ENCODE results near the gene PLCH1. TPM values are rescaled to one million over a fixed set of nuclear protein-coding genes. Genes with fewer than 3 reads are reported as not detected.

The PLCH1 gene
- total RNA-seq, 1 experiment from 2014 or later: 12.8 TPM

GRCh38 chr3:155747946-155748290 lies 3.0 kb upstream of the PLCH1 start:
- no peak for DNase-seq (ENCODE audit: low spot score)
- in situ Hi-C loops (cut with HindIII; ENCODE audit: low sequenced_read_pairs): no loop called here

- in situ Hi-C loops (cut with HindIII; ENCODE audit: low sequenced_read_pairs): no loop called here
- DNase-seq (ENCODE audit: low spot score): no peak
These were observed 2.5 kb upstream of the PLCH1 start for GRCh38 chr3:155747286-155747945.

GRCh38 chr3:155746703-155747102 lies 1.8 kb upstream of the PLCH1 start:
- DNase-seq (ENCODE audit: low spot score): no peak

GRCh38 chr3:155745795-155746550 lies 1.1 kb upstream of the PLCH1 start:
- peak; percentile 52 for DNase-seq (ENCODE audit: low spot score)
- in situ Hi-C loops (cut with HindIII; ENCODE audit: low sequenced_read_pairs): no loop called here

More at GRCh38 chr3:155746703-155747102, 1.8 kb upstream of the PLCH1 start:
- in situ Hi-C loops (cut with HindIII; ENCODE audit: low sequenced_read_pairs): no loop called here

- in situ Hi-C loops (cut with HindIII; ENCODE audit: low sequenced_read_pairs): no loop called here
- DNase-seq (ENCODE audit: low spot score): peak; percentile 52
These were observed 753 bp downstream of the PLCH1 start for GRCh38 chr3:155744010-155744625.

- no peak for DNase-seq (ENCODE audit: low spot score)
- in situ Hi-C loops (cut with HindIII; ENCODE audit: low sequenced_read_pairs): no loop called here
These were observed 1.3 kb downstream of the PLCH1 start for GRCh38 chr3:155743606-155744005.

GRCh38 chr3:155742349-155742965 lies 2.4 kb downstream of the PLCH1 start:
- in situ Hi-C loops (cut with HindIII; ENCODE audit: low sequenced_read_pairs): no loop called here

GRCh38 chr3:155741603-155742002 lies 3.3 kb downstream of the PLCH1 start:
- no peak for DNase-seq (ENCODE audit: low spot score)
- in situ Hi-C loops (cut with HindIII; ENCODE audit: low sequenced_read_pairs): no loop called here

More at GRCh38 chr3:155742349-155742965, 2.4 kb downstream of the PLCH1 start:
- no peak for DNase-seq (ENCODE audit: low spot score)

GRCh38 chr3:155741101-155741500 lies 3.8 kb downstream of the PLCH1 start:
- in situ Hi-C loops (cut with HindIII; ENCODE audit: low sequenced_read_pairs): no loop called here
- DNase-seq (ENCODE audit: low spot score): no peak

- in situ Hi-C loops (cut with HindIII; ENCODE audit: low sequenced_read_pairs): no loop called here
- no peak for DNase-seq (ENCODE audit: low spot score)
These were observed 5.7 kb downstream of the PLCH1 start for GRCh38 chr3:155739154-155739553.

- DNase-seq (ENCODE audit: low spot score): no peak
- in situ Hi-C loops (cut with HindIII; ENCODE audit: low sequenced_read_pairs): no loop called here
These were observed 6.2 kb downstream of the PLCH1 start for GRCh38 chr3:155738580-155739076.

GRCh38 chr3:155737844-155738460 lies 6.9 kb downstream of the PLCH1 start:
- in situ Hi-C loops (cut with HindIII; ENCODE audit: low sequenced_read_pairs): no loop called here
- DNase-seq (ENCODE audit: low spot score): no peak

- in situ Hi-C loops (cut with HindIII; ENCODE audit: low sequenced_read_pairs): no loop called here
- no peak for DNase-seq (ENCODE audit: low spot score)
These were observed 8.5 kb downstream of the PLCH1 start for GRCh38 chr3:155736381-155736780.

- in situ Hi-C loops (cut with HindIII; ENCODE audit: low sequenced_read_pairs): no loop called here
- DNase-seq (ENCODE audit: low spot score): no peak
These were observed 14.0 kb downstream of the PLCH1 start for GRCh38 chr3:155730843-155731242.

- DNase-seq (ENCODE audit: low spot score): no peak
- in situ Hi-C loops (cut with HindIII; ENCODE audit: low sequenced_read_pairs): no loop called here
These were observed 17.0 kb downstream of the PLCH1 start for GRCh38 chr3:155727836-155728235.

GRCh38 chr3:155714295-155714718 lies 30.6 kb downstream of the PLCH1 start:
- no peak for DNase-seq (ENCODE audit: low spot score)
- in situ Hi-C loops (cut with HindIII; ENCODE audit: low sequenced_read_pairs): loop anchor here (25.0 kb wide), 1 partner anchor 327 kb away; no protein-coding TSS in a partner anchor

GRCh38 chr3:155712008-155712407 lies 32.9 kb downstream of the PLCH1 start:
- in situ Hi-C loops (cut with HindIII; ENCODE audit: low sequenced_read_pairs): loop anchor here (25.0 kb wide), 1 partner anchor 325 kb away; no protein-coding TSS in a partner anchor
- no peak for DNase-seq (ENCODE audit: low spot score)

- DNase-seq (ENCODE audit: low spot score): no peak
- in situ Hi-C loops (cut with HindIII; ENCODE audit: low sequenced_read_pairs): loop anchor here (25.0 kb wide), 1 partner anchor 318 kb away; no protein-coding TSS in a partner anchor
These were observed 39.9 kb downstream of the PLCH1 start for GRCh38 chr3:155704771-155705559.
